Esophagus muscularis mucosa (tissue), 4 donors: Measurements from ENCODE around the gene HOXB6. TPM values are rescaled to one million over a fixed set of nuclear protein-coding genes. Genes with fewer than 3 reads are reported as not detected.

Experiments
- DNase-seq: peaks from one replicate; pipeline ENCODE4 v3.0.0-alpha.2; 2017; ENCODE audit errors: extremely low spot score
- H3K27ac ChIP-seq, 4 donors: fragments of 200-600 bp; sonication (generic); replicated peaks in 1 of 4; 1 replicate in 3 of 4; 2 replicates in 1 of 4; pipeline ENCODE4 v1.5.1; 2016 to 2019; ENCODE audit warnings: mild to moderate bottlenecking in 1 of 4
- H3K27me3 ChIP-seq, 4 donors: fragments of 200-600 bp; sonication (generic); one replicate each; pipeline versions ENCODE4 v1.5.1 to v1.6.0; 2016 to 2019
- H3K36me3 ChIP-seq, 4 donors: fragments of 200-600 bp; sonication (generic); one replicate each; pipeline ENCODE4 v1.5.1; 2016 to 2019
- H3K4me1 ChIP-seq, 4 donors: fragments of 200-600 bp; sonication (generic); one replicate each; pipeline ENCODE4 v1.5.1; 2016 to 2019
- H3K4me3 ChIP-seq, 4 donors: fragments of 200-600 bp; sonication (generic); 1 replicate in 2 of 4; 2 replicates in 2 of 4; pipeline ENCODE4 v1.5.1; 2016 to 2019; ENCODE audit warnings: mild to moderate bottlenecking in 4 of 4, moderate library complexity in 1 of 4
- H3K9me3 ChIP-seq, 4 donors: fragments of 200-600 bp; sonication (generic); 1 replicate in 3 of 4; 2 replicates in 1 of 4; pipeline ENCODE4 v1.5.1; 2016 to 2019
- CTCF ChIP-seq, 3 experiments: fragments of 200-600 bp in 2 of 3; fragments of 450-650 bp in 1 of 3; sonication (generic) in 2 of 3; IDR thresholded peaks; one replicate each; pipeline ENCODE4 v1.5.1; 2017 to 2019; ENCODE audit warnings: antibody characterized with exemption in 3 of 3, mild to moderate bottlenecking in 2 of 3, moderate library complexity in 1 of 3
- EP300 ChIP-seq: sonication (generic); formaldehyde crosslinking; IDR thresholded peaks from one replicate; pipeline ENCODE4 v1.6.1; 2017; ENCODE audit warnings: antibody characterized with exemption
- POLR2A ChIP-seq: fragments of 450-650 bp; IDR thresholded peaks from one replicate; pipeline ENCODE4 v1.6.1; 2017; ENCODE audit warnings: antibody characterized with exemption, moderate library complexity, mild to moderate bottlenecking, low read depth
- POLR2AphosphoS5 ChIP-seq, 2 donors: sonication (generic); formaldehyde crosslinking; IDR thresholded peaks; one replicate each; pipeline ENCODE4 v1.6.1; 2017; ENCODE audit warnings: antibody characterized with exemption in 2 of 2
- whole genome bisulfite sequencing: methylation state at CpG from one replicate; pipeline ENCODE4 v1.1.5; 2018; 5-methylcytosine and 5-hydroxymethylcytosine counted together
- intact Hi-C: fragments of 100-400 bp; cut with DNase I; formaldehyde crosslinking; loops from one replicate; pipeline ENCODE4 v1.15.1; 2023
- total RNA-seq, 4 donors: library from RNA; depleted of rRNA; stranded (reverse); fragments of >200 nt; gene quantifications; one replicate each; pipeline versions ENCODE4 v1.1.0 to v1.2.1, GENCODE V29; 2016

The HOXB6 gene
- total RNA-seq, 4 donors from 2014 or later = 2.2 to 5.4 (median 2.9) TPM

DNA sequence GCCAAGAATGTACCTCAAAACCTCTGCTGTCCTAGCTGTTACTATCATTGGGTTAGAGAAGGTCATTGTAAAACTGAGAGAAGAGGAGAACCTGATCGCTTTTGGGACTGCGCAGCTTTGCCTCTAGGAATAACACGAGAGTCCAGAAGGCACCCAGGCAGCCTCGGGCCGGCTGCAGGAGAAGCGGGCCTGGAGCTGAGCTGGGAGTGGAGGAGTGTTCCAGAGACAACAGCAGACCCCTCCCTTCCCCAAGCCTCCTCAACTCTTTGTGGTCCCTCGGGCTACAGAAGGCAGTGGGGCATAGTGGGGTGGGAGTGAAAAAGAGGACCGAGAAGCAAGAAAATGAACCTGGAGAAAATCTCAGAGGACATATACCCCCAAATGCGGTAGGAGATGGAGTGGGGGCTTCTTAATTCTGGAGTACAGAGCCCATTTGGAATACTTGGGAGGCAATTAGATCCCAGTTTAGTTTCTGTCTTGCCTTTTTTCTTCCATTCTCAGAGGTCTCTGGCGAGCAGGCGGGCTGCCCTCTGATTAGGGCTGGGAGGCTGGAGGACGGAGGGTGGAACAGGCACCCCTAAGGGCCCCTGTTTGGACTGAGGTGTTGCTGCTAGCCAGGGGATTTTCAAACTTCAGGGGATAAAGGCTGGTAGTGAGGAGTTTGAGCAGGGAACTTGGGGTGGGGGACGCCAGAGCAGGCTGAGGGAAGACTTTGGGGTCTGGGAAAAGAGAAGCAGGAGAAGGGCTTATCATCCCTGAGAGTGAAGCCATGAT lies 46.5 kb downstream of the HOXB6 start:
- peak overlapping the region; percentile 91 to 97 (median 96) for H3K27ac ChIP-seq
- peak overlapping the region; percentile 42 to 57 (median 56) for H3K4me3 ChIP-seq
- no peaks in the 10 kb centered on the region for H3K27me3 ChIP-seq
- DNase-seq = no peak
- no peaks in the 10 kb centered on the region for H3K9me3 ChIP-seq
- peaks cover 67 to 97% (median 97%) of the 10 kb centered on the region in 4 donors for H3K4me1 ChIP-seq
- no peak for TF ChIP-seq POLR2AphosphoS5 (IDR thresholded peaks at IDR 0.05)
- TF ChIP-seq CTCF (IDR thresholded peaks at IDR 0.05) = no peak
- TF ChIP-seq POLR2A = no peak
- no peak for TF ChIP-seq EP300
- H3K36me3 ChIP-seq = peaks cover 0 to 5% (median 0%) of the 10 kb centered on the region in 4 donors
- intact Hi-C loops = no loop called here
- WGBS = 57% methylated on average over 11 of the region's 13 CpGs

GRCh38 chr17:48556576-48557401 lies 48.0 kb downstream of the HOXB6 start:
- 27% methylated on average over 7 of the region's 7 CpGs for WGBS
- Histone ChIP-seq H3K27ac (peak overlapping the region; percentile 91 to 97 (median 96)), H3K4me3 (peak overlapping the region; percentile 42 to 57 (median 56)), H3K4me1 (peaks cover 53 to 97% (median 97%) of the 10 kb centered on the region in 4 donors), H3K36me3 (peaks cover 0 to 10% (median 4%) of the 10 kb centered on the region in 4 donors), H3K27me3 (no peaks in the 10 kb centered on the region), H3K9me3 (no peaks in the 10 kb centered on the region)
- TF ChIP-seq POLR2AphosphoS5 (IDR thresholded peaks at IDR 0.05) (peak in 1 of 2 donors; percentile 28), POLR2A (no peak)
- intact Hi-C loops = no loop called here
- no peak for DNase-seq

DNA sequence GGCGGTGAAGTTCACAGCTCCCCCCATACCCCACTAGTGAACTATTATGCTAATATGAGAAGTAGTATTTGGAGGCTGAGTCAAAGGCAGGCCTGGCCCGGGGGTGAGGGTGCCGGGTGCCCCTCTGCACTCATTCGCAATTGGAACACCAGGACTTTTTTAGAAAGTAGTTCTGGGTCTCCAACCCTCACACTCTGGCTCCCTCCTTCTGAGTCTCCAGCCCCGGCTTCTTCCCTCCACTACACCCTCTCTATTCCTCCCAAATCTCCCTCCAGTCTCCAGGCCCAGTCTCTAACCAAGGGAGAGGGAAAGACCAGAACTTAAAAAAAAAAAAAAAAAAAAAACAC lies 48.6 kb downstream of the HOXB6 start:
- TF ChIP-seq POLR2AphosphoS5 (IDR thresholded peaks at IDR 0.05) = no peak
- TF ChIP-seq POLR2A = no peak
- TF ChIP-seq EP300 = no peak
- no peak for TF ChIP-seq CTCF (IDR thresholded peaks at IDR 0.05)
- WGBS = 37% methylated on average over 5 of the region's 5 CpGs
- no peak for DNase-seq
- intact Hi-C loops = no loop called here
- Histone ChIP-seq H3K9me3 (no peaks in the 10 kb centered on the region), H3K27ac (peak overlapping the region; percentile 91 to 97 (median 96)), H3K4me3 (peak overlapping the region; percentile 56 to 64 (median 57)), H3K36me3 (peaks cover 0 to 16% (median 9%) of the 10 kb centered on the region in 4 donors), H3K27me3 (no peaks in the 10 kb centered on the region), H3K4me1 (peaks cover 48 to 97% (median 97%) of the 10 kb centered on the region in 4 donors)

DNA sequence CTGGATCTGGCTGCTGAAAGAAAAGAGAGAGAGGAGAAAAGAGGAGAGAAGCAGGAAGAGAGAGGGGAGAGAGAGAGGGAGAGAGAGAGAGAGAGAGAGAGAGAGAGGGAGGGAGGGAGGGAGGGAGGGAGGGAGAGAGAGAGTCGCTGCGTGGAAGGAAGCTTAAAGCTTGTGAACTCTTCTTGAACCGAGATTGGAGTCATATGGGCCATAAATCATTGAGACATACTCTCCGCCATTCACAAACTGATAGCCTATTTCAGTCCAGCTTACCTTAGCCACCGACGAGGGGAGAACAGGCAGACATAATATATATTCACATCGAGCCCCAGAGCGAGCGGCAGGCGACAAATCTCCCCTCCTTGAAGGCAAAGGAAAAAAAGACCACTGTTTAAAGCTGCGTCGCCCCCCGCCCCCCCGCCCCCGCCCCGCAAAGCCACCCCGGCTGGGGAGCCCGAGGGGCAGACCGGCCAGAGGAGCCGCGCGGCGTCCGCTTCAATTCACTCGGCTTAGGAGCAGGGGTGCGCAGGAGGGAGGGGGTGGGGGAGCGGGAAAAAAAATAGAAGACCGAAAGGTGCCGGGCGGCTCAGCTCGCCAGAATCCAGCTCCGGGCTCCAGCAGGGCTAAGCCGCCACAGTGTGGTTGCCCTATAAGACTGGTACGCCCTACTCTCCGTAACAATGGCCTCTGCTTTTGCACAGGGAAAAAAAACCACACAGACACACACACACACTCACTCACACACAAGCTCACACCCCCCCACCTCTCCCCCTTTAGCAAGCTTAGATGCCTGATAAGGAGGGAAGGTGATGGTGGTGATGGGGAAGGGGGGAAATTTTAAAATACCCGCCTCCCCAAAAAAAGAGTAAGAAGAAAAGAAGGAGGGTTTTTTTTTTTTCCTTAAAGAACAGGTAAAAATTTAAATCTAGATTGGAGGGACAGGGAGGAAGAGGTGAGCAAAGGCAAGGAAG lies 49.2 kb downstream of the HOXB6 start:
- peak overlapping the region; percentile 56 to 64 (median 57) for H3K4me3 ChIP-seq
- TF ChIP-seq POLR2AphosphoS5 (IDR thresholded peaks at IDR 0.05) (peak; percentile 17 to 62), POLR2A (no peak), CTCF (IDR thresholded peaks at IDR 0.05) (peak in 2 of 3 experiments; percentile 33 to 41), EP300 (no peak)
- H3K9me3 ChIP-seq = no peaks in the 10 kb centered on the region
- 5% methylated on average over 36 of the region's 36 CpGs for WGBS
- DNase-seq = no peak
- no peaks in the 10 kb centered on the region for H3K27me3 ChIP-seq
- H3K36me3 ChIP-seq = peaks cover 1 to 19% (median 14%) of the 10 kb centered on the region in 4 donors
- intact Hi-C loops = no loop called here
- peaks cover 45 to 97% (median 97%) of the 10 kb centered on the region in 4 donors for H3K4me1 ChIP-seq
- H3K27ac ChIP-seq = peak overlapping the region; percentile 91 to 97 (median 96)
